ENCODE measurements around the gene VEZT. TPM values are rescaled to one million over a fixed set of nuclear protein-coding genes. Genes with fewer than 3 reads are reported as not detected.

VEZT gene
- polyA plus RNA-seq, 1 donor from 2014 or later: 219 TPM

DNA sequence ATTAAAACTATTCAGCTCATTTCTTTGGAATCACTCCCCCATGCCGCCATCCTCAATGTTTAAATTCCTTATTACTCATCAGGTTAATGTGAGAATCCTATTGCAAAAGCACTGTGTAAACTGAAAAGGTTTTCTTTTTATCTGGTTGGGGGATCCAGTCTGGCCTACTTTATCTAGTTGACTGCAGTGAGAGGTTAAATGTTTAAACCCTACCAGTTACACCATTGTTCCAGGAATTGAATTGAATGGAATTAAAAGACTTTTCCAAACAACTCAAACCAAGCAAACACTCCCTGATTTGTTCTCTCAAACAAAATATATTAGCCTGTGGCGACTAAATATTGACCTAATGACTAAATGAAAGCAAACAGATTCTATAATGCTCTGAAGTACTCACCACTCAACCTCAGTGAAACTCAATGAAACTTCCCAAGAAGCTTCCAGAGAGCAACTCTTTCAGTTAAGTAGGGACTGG lies 100.5 kb downstream of the VEZT start:
- no peaks in the 10 kb centered on the region for H4K20me1 ChIP-seq (ENCODE audit: insufficient read depth)
- H3K4me3 ChIP-seq (ENCODE audit: low read length): no peak overlapping the region
- H3F3A ChIP-seq (ENCODE audit: insufficient read depth, low read length, poor library complexity, severe bottlenecking): no peaks in the 10 kb centered on the region
- H3K27ac ChIP-seq (ENCODE audit: low read length): no peak overlapping the region
- no peaks in the 10 kb centered on the region for H3K36me3 ChIP-seq (ENCODE audit: insufficient read depth, low read length)
- TF ChIP-seq EP300 (conservative IDR thresholded peaks at IDR 0.05; ENCODE audit: poor library complexity, severe bottlenecking): no peak
- H3K9ac ChIP-seq (ENCODE audit: low read length): no peak overlapping the region
- no peaks in the 10 kb centered on the region for H3K79me2 ChIP-seq (replicated peaks; ENCODE audit: insufficient read depth, low read length)
- H3K9me2 ChIP-seq (ENCODE audit: insufficient read depth, low read length): no peaks in the 10 kb centered on the region
- no peak overlapping the region for H3K4me2 ChIP-seq (ENCODE audit: low read length)
- H3K9me3 ChIP-seq (ENCODE audit: low read length): no peaks in the 10 kb centered on the region
- no peak overlapping the region for H2AFZ ChIP-seq (ENCODE audit: low read depth, low read length)
- H3K27me3 ChIP-seq (ENCODE audit: insufficient read depth, low read depth, low read length): no peaks in the 10 kb centered on the region

DNA sequence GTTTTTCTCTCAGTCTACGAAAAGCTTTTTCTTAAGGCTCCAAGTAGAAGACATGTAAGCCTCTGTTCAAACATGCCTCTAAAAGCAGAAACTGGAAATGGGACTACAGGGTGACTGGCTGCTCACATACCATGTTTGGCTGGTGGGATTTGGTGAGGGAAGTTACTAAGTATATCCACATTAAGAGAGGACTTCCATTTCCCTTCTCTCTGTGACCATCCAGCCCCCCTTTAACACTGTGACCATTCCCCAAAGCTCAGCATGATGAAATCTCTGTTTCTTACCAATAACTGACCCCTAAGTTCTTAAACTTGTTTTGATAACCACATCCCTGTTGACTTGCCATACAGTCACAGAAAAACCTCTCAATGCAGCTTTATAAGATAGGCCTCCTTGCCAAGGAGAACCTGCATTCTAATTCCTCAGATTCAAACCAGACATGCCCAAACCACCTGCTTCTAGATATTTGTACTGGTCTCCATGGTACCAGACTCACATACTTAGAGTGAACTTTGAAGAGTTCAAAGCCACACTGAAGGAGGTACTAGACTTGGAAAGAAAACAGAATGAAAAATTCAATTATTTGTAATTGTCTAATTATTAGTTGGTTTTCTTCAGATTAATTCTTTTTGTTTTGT lies 102.2 kb downstream of the VEZT start:
- H3F3A ChIP-seq (ENCODE audit: insufficient read depth, low read length, poor library complexity, severe bottlenecking): no peaks in the 10 kb centered on the region
- no peaks in the 10 kb centered on the region for H3K36me3 ChIP-seq (ENCODE audit: insufficient read depth, low read length)
- H3K4me2 ChIP-seq (ENCODE audit: low read length): no peak overlapping the region
- TF ChIP-seq EP300 (conservative IDR thresholded peaks at IDR 0.05; ENCODE audit: poor library complexity, severe bottlenecking): no peak
- no peak for TF ChIP-seq REST (IDR thresholded peaks at IDR 0.05; ENCODE audit: borderline replicate concordance)
- TF ChIP-seq MXI1 (conservative IDR thresholded peaks at IDR 0.05; ENCODE audit: poor library complexity, severe bottlenecking): no peak
- TF ChIP-seq POLR2AphosphoS5 (IDR thresholded peaks at IDR 0.05): no peak
- no peak for TF ChIP-seq EZH2 (IDR thresholded peaks at IDR 0.05; ENCODE audit: borderline replicate concordance, insufficient read depth, low read length, poor library complexity, severe bottlenecking)
- TF ChIP-seq CTCF (IDR thresholded peaks at IDR 0.05; ENCODE audit: poor library complexity, severe bottlenecking): no peak
- no peak overlapping the region for H3K27ac ChIP-seq (ENCODE audit: low read length)
- H4K20me1 ChIP-seq (ENCODE audit: insufficient read depth): no peaks in the 10 kb centered on the region
- no peaks in the 10 kb centered on the region for H3K79me2 ChIP-seq (replicated peaks; ENCODE audit: insufficient read depth, low read length)
- no peaks in the 10 kb centered on the region for H3K9me3 ChIP-seq (ENCODE audit: low read length)
- H2AFZ ChIP-seq (ENCODE audit: low read depth, low read length): no peak overlapping the region
- H3K4me3 ChIP-seq (ENCODE audit: low read length): no peak overlapping the region
- H3K9ac ChIP-seq (ENCODE audit: low read length): no peak overlapping the region
- no peaks in the 10 kb centered on the region for H3K9me2 ChIP-seq (ENCODE audit: insufficient read depth, low read length)
- no peaks in the 10 kb centered on the region for H3K27me3 ChIP-seq (ENCODE audit: insufficient read depth, low read depth, low read length)

DNA sequence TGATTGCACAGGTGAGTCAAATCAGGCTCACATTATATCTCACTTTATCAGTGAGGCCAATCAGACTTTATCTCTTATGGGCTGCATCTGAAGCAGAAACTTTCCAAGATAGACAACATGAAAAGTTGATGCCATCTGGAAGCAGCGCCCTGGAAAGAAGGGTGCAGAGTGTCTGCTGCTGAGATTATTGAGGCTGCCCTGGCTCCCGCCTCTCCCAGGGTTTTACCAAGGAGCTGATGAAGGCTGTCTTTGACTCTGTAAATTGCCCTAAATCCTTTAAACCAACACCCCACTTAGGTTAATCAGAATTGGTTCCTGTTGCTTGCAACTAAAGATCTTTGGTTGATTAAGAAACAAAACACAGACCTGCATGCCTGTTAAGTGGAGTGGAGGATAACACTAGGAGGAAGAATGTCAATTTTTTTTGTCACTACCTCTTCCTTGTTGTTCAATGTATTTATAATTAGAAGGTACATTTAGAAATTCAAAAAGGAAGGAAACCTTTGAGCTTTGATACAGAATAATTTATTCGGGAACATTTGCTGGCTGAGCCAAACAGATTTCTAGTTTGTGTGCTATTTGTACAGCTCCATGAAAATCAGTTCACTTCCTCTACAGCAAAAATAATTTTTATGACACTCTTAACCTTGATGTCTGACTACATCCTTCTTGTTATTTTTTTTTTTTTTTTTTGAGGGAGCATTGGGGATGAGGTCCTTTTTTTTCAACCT lies 104.1 kb downstream of the VEZT start:
- Histone ChIP-seq H3K27ac (ENCODE audit: low read length) (no peak overlapping the region), H3K27me3 (ENCODE audit: insufficient read depth, low read depth, low read length) (no peaks in the 10 kb centered on the region), H3K9me2 (ENCODE audit: insufficient read depth, low read length) (no peaks in the 10 kb centered on the region), H4K20me1 (ENCODE audit: insufficient read depth) (no peaks in the 10 kb centered on the region), H3K4me2 (ENCODE audit: low read length) (no peak overlapping the region), H3K9me3 (ENCODE audit: low read length) (no peaks in the 10 kb centered on the region), H3K79me2 (replicated peaks; ENCODE audit: insufficient read depth, low read length) (no peaks in the 10 kb centered on the region), H3K4me3 (ENCODE audit: low read length) (no peak overlapping the region), H3K36me3 (ENCODE audit: insufficient read depth, low read length) (no peaks in the 10 kb centered on the region), H2AFZ (ENCODE audit: low read depth, low read length) (no peak overlapping the region), H3K9ac (ENCODE audit: low read length) (no peak overlapping the region), H3F3A (ENCODE audit: insufficient read depth, low read length, poor library complexity, severe bottlenecking) (no peaks in the 10 kb centered on the region)
- no peak for TF ChIP-seq POLR2AphosphoS5 (IDR thresholded peaks at IDR 0.05)
- no peak for TF ChIP-seq MXI1 (conservative IDR thresholded peaks at IDR 0.05; ENCODE audit: poor library complexity, severe bottlenecking)
- TF ChIP-seq CTCF (IDR thresholded peaks at IDR 0.05; ENCODE audit: poor library complexity, severe bottlenecking): no peak
- TF ChIP-seq RAD21 (conservative IDR thresholded peaks at IDR 0.05): no peak
- no peak for TF ChIP-seq REST (IDR thresholded peaks at IDR 0.05; ENCODE audit: borderline replicate concordance)
- no peak for TF ChIP-seq TAF1 (IDR thresholded peaks at IDR 0.05; ENCODE audit: low read depth)
- TF ChIP-seq SMC3 (conservative IDR thresholded peaks at IDR 0.05; ENCODE audit: poor library complexity): no peak
